ENCODE data around the gene GJD3. TPM values are rescaled to one million over a fixed set of nuclear protein-coding genes. Genes with fewer than 3 reads are reported as not detected.
A peak's percentile ranks its signal among the peaks of the same experiment; 100 is the strongest.
"Not testable (repeated sequence)": the region's sequence is repeated elsewhere in the genome, so short reads cannot be mapped to it uniquely, and the experiment has no call there.

Gene GJD3
- polyA plus RNA-seq, 1 donor from 2014 or later, result not detected

DNA sequence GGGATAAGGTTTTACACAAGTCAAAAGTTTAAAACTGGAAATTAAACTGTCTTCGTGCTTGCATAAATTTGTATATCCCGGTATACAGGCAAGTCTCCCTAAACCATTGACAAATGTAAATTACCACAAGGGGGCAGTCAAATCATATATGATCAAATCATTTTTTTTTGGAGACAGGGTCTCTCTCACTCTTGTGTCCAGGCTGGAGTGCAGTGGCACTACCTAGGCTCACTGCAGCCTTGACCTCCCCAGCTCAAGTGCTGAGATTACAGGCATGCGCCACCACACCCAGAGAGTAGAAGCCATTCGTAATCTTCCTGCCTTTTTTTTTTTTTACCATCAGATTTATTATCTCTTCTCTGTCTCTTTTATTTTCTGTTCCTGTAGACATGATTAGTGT lies 34.6 kb upstream of the GJD3 start:
- no peaks in the 10 kb centered on the region for H4K20me1 ChIP-seq (ENCODE audit: insufficient read depth)
- no peak overlapping the region for H3K9ac ChIP-seq (ENCODE audit: low read length)
- no peak overlapping the region for H3K4me3 ChIP-seq (ENCODE audit: low read length)
- H3F3A ChIP-seq (ENCODE audit: insufficient read depth, low read length, poor library complexity, severe bottlenecking), result no peaks in the 10 kb centered on the region
- no peak overlapping the region for H3K4me2 ChIP-seq (ENCODE audit: low read length)
- no peaks in the 10 kb centered on the region for H3K9me2 ChIP-seq (ENCODE audit: insufficient read depth, low read length)
- TF ChIP-seq, protein P1, sequence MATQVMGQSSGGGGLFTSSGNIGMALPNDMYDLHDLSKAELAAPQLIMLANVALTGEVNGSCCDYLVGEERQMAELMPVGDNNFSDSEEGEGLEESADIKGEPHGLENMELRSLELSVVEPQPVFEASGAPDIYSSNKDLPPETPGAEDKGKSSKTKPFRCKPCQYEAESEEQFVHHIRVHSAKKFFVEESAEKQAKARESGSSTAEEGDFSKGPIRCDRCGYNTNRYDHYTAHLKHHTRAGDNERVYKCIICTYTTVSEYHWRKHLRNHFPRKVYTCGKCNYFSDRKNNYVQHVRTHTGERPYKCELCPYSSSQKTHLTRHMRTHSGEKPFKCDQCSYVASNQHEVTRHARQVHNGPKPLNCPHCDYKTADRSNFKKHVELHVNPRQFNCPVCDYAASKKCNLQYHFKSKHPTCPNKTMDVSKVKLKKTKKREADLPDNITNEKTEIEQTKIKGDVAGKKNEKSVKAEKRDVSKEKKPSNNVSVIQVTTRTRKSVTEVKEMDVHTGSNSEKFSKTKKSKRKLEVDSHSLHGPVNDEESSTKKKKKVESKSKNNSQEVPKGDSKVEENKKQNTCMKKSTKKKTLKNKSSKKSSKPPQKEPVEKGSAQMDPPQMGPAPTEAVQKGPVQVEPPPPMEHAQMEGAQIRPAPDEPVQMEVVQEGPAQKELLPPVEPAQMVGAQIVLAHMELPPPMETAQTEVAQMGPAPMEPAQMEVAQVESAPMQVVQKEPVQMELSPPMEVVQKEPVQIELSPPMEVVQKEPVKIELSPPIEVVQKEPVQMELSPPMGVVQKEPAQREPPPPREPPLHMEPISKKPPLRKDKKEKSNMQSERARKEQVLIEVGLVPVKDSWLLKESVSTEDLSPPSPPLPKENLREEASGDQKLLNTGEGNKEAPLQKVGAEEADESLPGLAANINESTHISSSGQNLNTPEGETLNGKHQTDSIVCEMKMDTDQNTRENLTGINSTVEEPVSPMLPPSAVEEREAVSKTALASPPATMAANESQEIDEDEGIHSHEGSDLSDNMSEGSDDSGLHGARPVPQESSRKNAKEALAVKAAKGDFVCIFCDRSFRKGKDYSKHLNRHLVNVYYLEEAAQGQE (IDR thresholded peaks at IDR 0.05; ENCODE audit: borderline replicate concordance), result no peak
- TF ChIP-seq RAD21 (conservative IDR thresholded peaks at IDR 0.05), result peak; percentile 68
- TF ChIP-seq, protein P2, sequence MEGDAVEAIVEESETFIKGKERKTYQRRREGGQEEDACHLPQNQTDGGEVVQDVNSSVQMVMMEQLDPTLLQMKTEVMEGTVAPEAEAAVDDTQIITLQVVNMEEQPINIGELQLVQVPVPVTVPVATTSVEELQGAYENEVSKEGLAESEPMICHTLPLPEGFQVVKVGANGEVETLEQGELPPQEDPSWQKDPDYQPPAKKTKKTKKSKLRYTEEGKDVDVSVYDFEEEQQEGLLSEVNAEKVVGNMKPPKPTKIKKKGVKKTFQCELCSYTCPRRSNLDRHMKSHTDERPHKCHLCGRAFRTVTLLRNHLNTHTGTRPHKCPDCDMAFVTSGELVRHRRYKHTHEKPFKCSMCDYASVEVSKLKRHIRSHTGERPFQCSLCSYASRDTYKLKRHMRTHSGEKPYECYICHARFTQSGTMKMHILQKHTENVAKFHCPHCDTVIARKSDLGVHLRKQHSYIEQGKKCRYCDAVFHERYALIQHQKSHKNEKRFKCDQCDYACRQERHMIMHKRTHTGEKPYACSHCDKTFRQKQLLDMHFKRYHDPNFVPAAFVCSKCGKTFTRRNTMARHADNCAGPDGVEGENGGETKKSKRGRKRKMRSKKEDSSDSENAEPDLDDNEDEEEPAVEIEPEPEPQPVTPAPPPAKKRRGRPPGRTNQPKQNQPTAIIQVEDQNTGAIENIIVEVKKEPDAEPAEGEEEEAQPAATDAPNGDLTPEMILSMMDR (IDR thresholded peaks at IDR 0.05; ENCODE audit: poor library complexity, severe bottlenecking), result peak; percentile 71
- no peak for TF ChIP-seq EP300 (conservative IDR thresholded peaks at IDR 0.05; ENCODE audit: poor library complexity, severe bottlenecking)
- no peak for TF ChIP-seq POLR2AphosphoS5 (IDR thresholded peaks at IDR 0.05)
- peak; percentile 77 for TF ChIP-seq SMC3 (conservative IDR thresholded peaks at IDR 0.05; ENCODE audit: poor library complexity)
- TF ChIP-seq TAF1 (IDR thresholded peaks at IDR 0.05; ENCODE audit: low read depth), result no peak
- TF ChIP-seq MXI1 (conservative IDR thresholded peaks at IDR 0.05; ENCODE audit: poor library complexity, severe bottlenecking), result no peak
- TF ChIP-seq EZH2 (IDR thresholded peaks at IDR 0.05; ENCODE audit: borderline replicate concordance, insufficient read depth, low read length, poor library complexity, severe bottlenecking), result no peak
- H3K27me3 ChIP-seq (ENCODE audit: insufficient read depth, low read depth, low read length), result no peaks in the 10 kb centered on the region
- H3K9me3 ChIP-seq (ENCODE audit: low read length), result no peaks in the 10 kb centered on the region
- no peak overlapping the region for H3K27ac ChIP-seq (ENCODE audit: low read length)
- H3K79me2 ChIP-seq (replicated peaks; ENCODE audit: insufficient read depth, low read length), result no peaks in the 10 kb centered on the region
- H3K36me3 ChIP-seq (ENCODE audit: insufficient read depth, low read length), result no peaks in the 10 kb centered on the region
- H2AFZ ChIP-seq (ENCODE audit: low read depth, low read length), result no peak overlapping the region

DNA sequence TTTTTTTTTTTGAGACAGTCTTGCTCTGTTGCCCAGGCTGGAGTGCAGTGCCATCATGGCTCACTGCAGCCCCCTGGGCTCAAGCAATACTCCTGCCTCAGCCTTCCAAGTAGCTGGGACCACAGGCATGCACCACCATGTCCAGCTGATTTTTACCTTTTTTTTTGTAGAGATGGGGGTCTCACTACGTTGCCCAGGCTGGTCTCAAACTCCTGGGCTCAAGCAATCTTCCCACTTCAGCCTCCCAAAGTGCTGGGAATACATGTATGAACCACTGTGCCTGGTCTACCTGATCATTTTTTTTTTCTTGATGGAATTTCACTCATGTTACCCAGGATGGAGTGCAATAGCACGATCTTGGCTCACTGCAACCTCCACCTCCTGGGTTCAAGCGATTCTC lies 22.0 kb upstream of the GJD3 start:
- not testable (repeated sequence) for H3K9me2 ChIP-seq (ENCODE audit: insufficient read depth, low read length); H2AFZ ChIP-seq (ENCODE audit: low read depth, low read length); H3F3A ChIP-seq (ENCODE audit: insufficient read depth, low read length, poor library complexity, severe bottlenecking); H3K79me2 ChIP-seq (replicated peaks; ENCODE audit: insufficient read depth, low read length); H3K36me3 ChIP-seq (ENCODE audit: insufficient read depth, low read length); H3K27ac ChIP-seq (ENCODE audit: low read length); H3K4me3 ChIP-seq (ENCODE audit: low read length); H4K20me1 ChIP-seq (ENCODE audit: insufficient read depth); H3K9me3 ChIP-seq (ENCODE audit: low read length); H3K9ac ChIP-seq (ENCODE audit: low read length); H3K27me3 ChIP-seq (ENCODE audit: insufficient read depth, low read depth, low read length); H3K4me2 ChIP-seq (ENCODE audit: low read length)

DNA sequence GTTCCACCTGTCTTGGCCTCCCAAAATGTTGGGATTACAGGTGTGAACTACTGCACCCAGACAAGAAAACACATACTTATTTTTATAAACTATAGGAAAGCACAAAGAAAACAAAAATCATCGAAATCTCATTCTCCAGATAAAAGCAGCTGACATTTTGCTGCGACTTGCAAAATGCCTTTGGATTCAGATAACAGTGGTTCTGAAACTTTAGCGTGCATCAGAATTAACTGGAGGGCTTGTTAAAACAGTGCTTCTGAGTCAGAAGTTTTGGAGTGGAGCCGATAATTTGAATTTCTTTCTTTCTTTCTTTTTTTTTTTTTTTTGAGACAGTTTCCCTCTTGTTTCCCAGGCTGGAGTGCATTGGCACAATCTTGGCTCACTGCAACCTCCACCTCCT lies 17.7 kb upstream of the GJD3 start:
- no peak overlapping the region for H3K9ac ChIP-seq (ENCODE audit: low read length)
- H4K20me1 ChIP-seq (ENCODE audit: insufficient read depth), result no peaks in the 10 kb centered on the region
- H3K9me2 ChIP-seq (ENCODE audit: insufficient read depth, low read length), result no peaks in the 10 kb centered on the region
- no peaks in the 10 kb centered on the region for H3K79me2 ChIP-seq (replicated peaks; ENCODE audit: insufficient read depth, low read length)
- H3K4me2 ChIP-seq (ENCODE audit: low read length), result no peak overlapping the region
- H2AFZ ChIP-seq (ENCODE audit: low read depth, low read length), result no peak overlapping the region
- H3K36me3 ChIP-seq (ENCODE audit: insufficient read depth, low read length), result no peaks in the 10 kb centered on the region
- no peaks in the 10 kb centered on the region for H3K9me3 ChIP-seq (ENCODE audit: low read length)
- no peak overlapping the region for H3K27ac ChIP-seq (ENCODE audit: low read length)
- no peaks in the 10 kb centered on the region for H3K27me3 ChIP-seq (ENCODE audit: insufficient read depth, low read depth, low read length)
- H3F3A ChIP-seq (ENCODE audit: insufficient read depth, low read length, poor library complexity, severe bottlenecking), result no peaks in the 10 kb centered on the region
- no peak overlapping the region for H3K4me3 ChIP-seq (ENCODE audit: low read length)
- TF ChIP-seq, protein P1 (IDR thresholded peaks at IDR 0.05; ENCODE audit: borderline replicate concordance), result no peak
- TF ChIP-seq SMC3 (conservative IDR thresholded peaks at IDR 0.05; ENCODE audit: poor library complexity) (no peak), POLR2AphosphoS5 (IDR thresholded peaks at IDR 0.05) (no peak), TAF1 (IDR thresholded peaks at IDR 0.05; ENCODE audit: low read depth) (no peak), MXI1 (conservative IDR thresholded peaks at IDR 0.05; ENCODE audit: poor library complexity, severe bottlenecking) (no peak), EP300 (conservative IDR thresholded peaks at IDR 0.05; ENCODE audit: poor library complexity, severe bottlenecking) (no peak)

Data from neural cell (in vitro differentiated cells).